Measurements from ENCODE around the gene MAP2. TPM values are rescaled to one million over a fixed set of nuclear protein-coding genes. Genes with fewer than 3 reads are reported as not detected.

The MAP2 gene
- total and polyA plus RNA-seq, 11 donors = 3.2 to 19.3 (median 8.9) TPM

- WGBS, 4 donors = 45 to 65% (median 50%) methylated on average over 1 of the region's 1 CpG
- DNase-seq (no peak), ATAC-seq (no peak)
- Histone ChIP-seq H3K27me3 (no peaks in the 10 kb centered on the region), H3K36me3 (no peaks in the 10 kb centered on the region), H3K4me1 (no peaks in the 10 kb centered on the region), H3K27ac (no peak overlapping the region), H3K4me3 (no peak overlapping the region), H3K9me3 (peaks cover 0 to 3% (median 0%) of the 10 kb centered on the region in 12 donors)
- no peak for TF ChIP-seq POLR2A (IDR thresholded peaks at IDR 0.05)
- intact Hi-C loops (cut with DNase I) = no loop called here
These were observed 318.1 kb downstream of the MAP2 start for GRCh38 chr2:209741953-209742352.

GRCh38 chr2:209753020-209753419 lies 329.2 kb downstream of the MAP2 start:
- Histone ChIP-seq H3K36me3 (no peaks in the 10 kb centered on the region), H3K27me3 (peaks cover 0 to 11% (median 0%) of the 10 kb centered on the region in 9 donors), H3K4me3 (no peak overlapping the region), H3K27ac (no peak overlapping the region), H3K4me1 (no peaks in the 10 kb centered on the region), H3K9me3 (no peaks in the 10 kb centered on the region)
- DNase-seq (no peak), ATAC-seq (no peak)
- intact Hi-C loops (cut with DNase I) = no loop called here
- TF ChIP-seq CTCF (IDR thresholded peaks at IDR 0.05) (no peak), POLR2A (IDR thresholded peaks at IDR 0.05) (no peak)
- WGBS, 4 donors = 36 to 49% (median 42%) methylated on average over 3 of the region's 3 CpGs

GRCh38 chr2:209757163-209757562 lies 333.3 kb downstream of the MAP2 start:
- intact Hi-C loops (cut with DNase I) = no loop called here
- no peak for ATAC-seq
- TF ChIP-seq CTCF (IDR thresholded peaks at IDR 0.05) (no peak), POLR2A (IDR thresholded peaks at IDR 0.05) (no peak)

GRCh38 chr2:209761566-209761965 lies 337.7 kb downstream of the MAP2 start:
- DNase-seq (no peak), ATAC-seq (no peak)
- Histone ChIP-seq H3K27me3 (peaks cover 0 to 5% (median 0%) of the 10 kb centered on the region in 9 donors), H3K4me1 (no peaks in the 10 kb centered on the region), H3K4me3 (no peak overlapping the region), H3K36me3 (no peaks in the 10 kb centered on the region), H3K9me3 (peaks cover 0 to 8% (median 0%) of the 10 kb centered on the region in 12 donors), H3K27ac (no peak overlapping the region)
- WGBS, 4 donors = 46 to 54% (median 51%) methylated on average over 2 of the region's 2 CpGs
- intact Hi-C loops (cut with DNase I) = no loop called here
- no peak for TF ChIP-seq POLR2A (IDR thresholded peaks at IDR 0.05)
- no peak for TF ChIP-seq CTCF (IDR thresholded peaks at IDR 0.05)

More at GRCh38 chr2:209757163-209757562, 333.3 kb downstream of the MAP2 start:
- no peak for DNase-seq
- H3K9me3 ChIP-seq = peaks cover 0 to 8% (median 0%) of the 10 kb centered on the region in 12 donors
- no peak overlapping the region for H3K27ac ChIP-seq
- H3K4me3 ChIP-seq = no peak overlapping the region
- peaks cover 0 to 11% (median 0%) of the 10 kb centered on the region in 9 donors for H3K27me3 ChIP-seq
- H3K4me1 ChIP-seq = no peaks in the 10 kb centered on the region
- H3K36me3 ChIP-seq = no peaks in the 10 kb centered on the region

GRCh38 chr2:209762563-209762962 lies 338.7 kb downstream of the MAP2 start:
- H3K4me1 ChIP-seq = no peaks in the 10 kb centered on the region
- no peak for ATAC-seq
- H3K9me3 ChIP-seq = peaks cover 0 to 8% (median 0%) of the 10 kb centered on the region in 12 donors
- H3K4me3 ChIP-seq = no peak overlapping the region
- H3K36me3 ChIP-seq = no peaks in the 10 kb centered on the region
- intact Hi-C loops (cut with DNase I) = no loop called here
- H3K27me3 ChIP-seq = no peaks in the 10 kb centered on the region
- H3K27ac ChIP-seq = no peak overlapping the region
- no peak for DNase-seq
- no peak for TF ChIP-seq POLR2A (IDR thresholded peaks at IDR 0.05)
- TF ChIP-seq CTCF (IDR thresholded peaks at IDR 0.05) = no peak

Data from heart left ventricle (tissue), 16 donors.